Bone marrow (tissue), 2 donors: ENCODE data around the gene AIG1.
"Not testable (repeated sequence)": the region's sequence is repeated elsewhere in the genome, so short reads cannot be mapped to it uniquely, and the experiment has no call there.

Source experiments
- DNase-seq, 2 donors: peaks; one replicate each; lab custom pipeline; 2025; lab: John Stamatoyannopoulos, UW

Gene AIG1

GRCh38 chr6:143279385-143279784 lies 218.7 kb downstream of the AIG1 start:
- no peak for DNase-seq

GRCh38 chr6:143283887-143284645 lies 223.4 kb downstream of the AIG1 start:
- DNase-seq: no peak

- DNase-seq: no peak
Measured at GRCh38 chr6:143286251-143286795, 225.6 kb downstream of the AIG1 start.

GRCh38 chr6:143288923-143289322 lies 228.2 kb downstream of the AIG1 start:
- DNase-seq: no peak

- DNase-seq: no peak
Measured at GRCh38 chr6:143290206-143290605, 229.5 kb downstream of the AIG1 start.

- DNase-seq: no peak
Measured at GRCh38 chr6:143293523-143293922, 232.8 kb downstream of the AIG1 start.

GRCh38 chr6:143294265-143294860 lies 233.7 kb downstream of the AIG1 start:
- no peak for DNase-seq

- no peak for DNase-seq
Measured at GRCh38 chr6:143295932-143296331, 235.2 kb downstream of the AIG1 start.

GRCh38 chr6:143298071-143298470 lies 237.4 kb downstream of the AIG1 start:
- DNase-seq: no peak

- DNase-seq: no peak
Measured at GRCh38 chr6:143299253-143300166, 238.8 kb downstream of the AIG1 start.

GRCh38 chr6:143301188-143301587 lies 240.5 kb downstream of the AIG1 start:
- DNase-seq: no peak

GRCh38 chr6:143307760-143308159 lies 247.1 kb downstream of the AIG1 start:
- DNase-seq: not testable (repeated sequence)

GRCh38 chr6:143313163-143313562 lies 252.5 kb downstream of the AIG1 start:
- no peak for DNase-seq

GRCh38 chr6:143321491-143322086 lies 260.9 kb downstream of the AIG1 start:
- DNase-seq: no peak

- no peak for DNase-seq
Measured at GRCh38 chr6:143322386-143322785, 261.7 kb downstream of the AIG1 start.

- DNase-seq: no peak
Measured at GRCh38 chr6:143323729-143324470, 263.2 kb downstream of the AIG1 start.

GRCh38 chr6:143325379-143326140 lies 264.9 kb downstream of the AIG1 start:
- DNase-seq: no peak

GRCh38 chr6:143328876-143329275 lies 268.2 kb downstream of the AIG1 start:
- DNase-seq: no peak

- no peak for DNase-seq
Measured at GRCh38 chr6:143329323-143329722, 268.6 kb downstream of the AIG1 start.

GRCh38 chr6:143331362-143331761 lies 270.7 kb downstream of the AIG1 start:
- no peak for DNase-seq
